Neural cell (in vitro differentiated cells): ENCODE measurements around the gene ALDOC. TPM values are rescaled to one million over a fixed set of nuclear protein-coding genes. Genes with fewer than 3 reads are reported as not detected.

ENCODE experiments used
- H2AFZ ChIP-seq: fragments of 200-600, 300-800 bp; sonication (generic), shearing (Covaris generic); 2 replicates; pipeline ENCODE4 v1.6.0; 2014; ENCODE audit warnings: low read depth, mild to moderate bottlenecking, antibody characterized with exemption, low read length, moderate library complexity
- H3F3A ChIP-seq: fragments of 200-600 bp; shearing (Covaris generic); 2 replicates; pipeline ENCODE4 v1.6.1; 2016; ENCODE audit warnings: mild to moderate bottlenecking, moderate library complexity, mixed read lengths, antibody characterized with exemption, low read length; ENCODE audit not compliant: insufficient read depth, poor library complexity, severe bottlenecking
- H3K27ac ChIP-seq: fragments of 200-600, 300-800 bp; sonication (generic), shearing (Covaris generic); 2 replicates; pipeline ENCODE4 v1.5.1; 2014; ENCODE audit warnings: mild to moderate bottlenecking, low read length, moderate library complexity
- H3K27me3 ChIP-seq: fragments of 300-800, 200-600 bp; sonication (generic), shearing (Covaris generic); 2 replicates; pipeline ENCODE4 v1.6.0; 2014; ENCODE audit warnings: mild to moderate bottlenecking, low read depth, low read length, moderate library complexity; ENCODE audit not compliant: insufficient read depth
- H3K36me3 ChIP-seq: fragments of 300-800, 200-600 bp; sonication (generic), shearing (Covaris generic); 2 replicates; pipeline ENCODE4 v1.5.1; 2014; ENCODE audit warnings: mild to moderate bottlenecking, antibody characterized with exemption, low read length, moderate library complexity; ENCODE audit not compliant: insufficient read depth
- H3K4me2 ChIP-seq: fragments of 300-800, 200-600 bp; sonication (generic), shearing (Covaris generic); 2 replicates; pipeline ENCODE4 v1.6.0; 2014; ENCODE audit warnings: mild to moderate bottlenecking, low read length
- H3K4me3 ChIP-seq: fragments of 300-800, 200-600 bp; sonication (generic), shearing (Covaris generic); 2 replicates; pipeline ENCODE4 v1.5.1; 2014; ENCODE audit warnings: mild to moderate bottlenecking, low read length, moderate library complexity
- H3K79me2 ChIP-seq: fragments of 200-600 bp; shearing (Covaris generic); replicated peaks from 2 replicates; pipeline ENCODE4 v1.6.0; 2014; ENCODE audit warnings: mild to moderate bottlenecking, low read length, moderate library complexity; ENCODE audit not compliant: insufficient read depth
- H3K9ac ChIP-seq: fragments of 300-800, 200-600 bp; sonication (generic), shearing (Covaris generic); 2 replicates; pipeline ENCODE4 v1.6.1; 2016; ENCODE audit warnings: mild to moderate bottlenecking, low read length, mixed read lengths
- H3K9me2 ChIP-seq: fragments of 200-600 bp; shearing (Covaris generic); 2 replicates; pipeline ENCODE4 v1.6.1; 2016; ENCODE audit warnings: mild to moderate bottlenecking, low read length, mixed read lengths; ENCODE audit not compliant: insufficient read depth
- H3K9me3 ChIP-seq: fragments of 200-600, 300-800 bp; sonication (generic), shearing (Covaris generic); 2 replicates; pipeline ENCODE4 v1.6.1; 2016; ENCODE audit warnings: mild to moderate bottlenecking, mixed run types, low read length, moderate library complexity, mixed read lengths
- H4K20me1 ChIP-seq: fragments of 200-600 bp; shearing (Covaris generic); 2 replicates; pipeline ENCODE4 v1.6.1; 2016; ENCODE audit warnings: mild to moderate bottlenecking, mixed run types; ENCODE audit not compliant: insufficient read depth
- EP300 ChIP-seq: fragments of 450-650 bp; conservative IDR thresholded peaks from 2 replicates; pipeline ENCODE4 v1.6.1; 2014; ENCODE audit warnings: antibody characterized with exemption, mild to moderate bottlenecking, moderate library complexity; ENCODE audit not compliant: poor library complexity, severe bottlenecking
- EZH2 ChIP-seq: fragments of 200-600, 300-800 bp; shearing (Covaris generic), sonication (generic); IDR thresholded peaks from 2 replicates; pipeline ENCODE4 v1.6.1; 2014; ENCODE audit warnings: antibody characterized with exemption, low read length, borderline replicate concordance, mild to moderate bottlenecking; ENCODE audit not compliant: insufficient read depth, poor library complexity, severe bottlenecking
- MXI1 ChIP-seq: fragments of 450-650 bp; conservative IDR thresholded peaks from 2 replicates; pipeline ENCODE4 v1.6.1; 2014; ENCODE audit warnings: antibody characterized with exemption, mild to moderate bottlenecking; ENCODE audit not compliant: poor library complexity, severe bottlenecking
- POLR2AphosphoS5 ChIP-seq: IDR thresholded peaks from 2 replicates; pipeline ENCODE4 v1.6.1; 2012
- RAD21 ChIP-seq: fragments of 450-650 bp; conservative IDR thresholded peaks from 2 replicates; pipeline ENCODE4 v1.6.1; 2014; ENCODE audit warnings: antibody characterized with exemption, mild to moderate bottlenecking, moderate library complexity
- REST ChIP-seq: IDR thresholded peaks from 2 replicates; pipeline ENCODE4 v1.6.1; 2012; ENCODE audit warnings: borderline replicate concordance
- SMC3 ChIP-seq: fragments of 450-650 bp; conservative IDR thresholded peaks from 2 replicates; pipeline ENCODE4 v1.6.1; 2014; ENCODE audit warnings: antibody characterized with exemption, mild to moderate bottlenecking, moderate library complexity; ENCODE audit not compliant: poor library complexity
- polyA plus RNA-seq: library from polyadenylated mRNA; depleted of rRNA; stranded (reverse); fragments of >200 nt; gene quantifications from 2 replicates; pipeline ENCODE4 v1.2.3, GENCODE V29; 2014
- TF ChIP-seq, protein P1 (sequence below): fragments of 450-650 bp; IDR thresholded peaks from 2 replicates; pipeline ENCODE4 v1.5.1; 2014; ENCODE audit warnings: antibody characterized with exemption, mild to moderate bottlenecking, moderate library complexity; ENCODE audit not compliant: poor library complexity, severe bottlenecking

ALDOC gene
- polyA plus RNA-seq, 1 donor from 2014 or later = 4.0 TPM

DNA sequence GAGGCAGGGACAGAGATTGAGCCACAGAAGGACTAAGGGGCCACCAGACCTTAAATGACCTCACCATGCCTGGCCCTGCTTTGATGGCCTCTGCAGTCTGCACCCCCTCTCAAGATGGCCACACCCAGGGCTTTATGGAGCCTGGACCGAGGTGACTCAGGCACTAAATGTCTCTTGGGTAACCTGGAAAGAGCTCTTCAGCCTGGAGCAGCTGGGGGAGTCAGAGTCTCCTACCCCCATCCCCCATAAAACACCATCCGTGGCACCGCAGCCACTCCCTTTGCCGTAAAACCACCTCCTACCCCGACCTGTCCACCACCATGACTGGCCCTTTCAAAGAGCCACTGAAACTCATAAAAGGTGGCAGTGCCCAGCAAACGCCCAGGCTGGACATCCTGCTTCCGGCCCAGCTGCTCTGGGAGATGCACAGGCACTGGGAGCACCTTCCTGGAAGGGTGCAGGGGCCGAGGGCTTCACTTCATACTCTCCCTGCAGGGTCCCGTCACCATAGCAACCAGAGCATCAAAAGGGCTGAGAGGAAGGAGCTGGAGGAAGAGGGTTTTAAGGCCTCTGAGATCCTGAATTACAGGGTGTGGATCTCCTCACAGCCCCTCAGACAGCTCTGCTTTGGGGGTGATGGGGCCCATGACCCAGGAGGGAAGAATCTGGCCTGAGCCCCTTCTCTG lies 48.2 kb downstream of the ALDOC start:
- Histone ChIP-seq H3K79me2 (no peaks in the 10 kb centered on the region), H3K27ac (no peak overlapping the region), H2AFZ (no peak overlapping the region), H4K20me1 (no peaks in the 10 kb centered on the region), H3K4me3 (no peak overlapping the region), H3K36me3 (no peaks in the 10 kb centered on the region), H3K9me2 (no peaks in the 10 kb centered on the region), H3K9me3 (no peaks in the 10 kb centered on the region), H3K27me3 (no peaks in the 10 kb centered on the region), H3F3A (no peaks in the 10 kb centered on the region), H3K4me2 (no peak overlapping the region), H3K9ac (no peak overlapping the region)
- TF ChIP-seq EP300 (no peak), MXI1 (no peak), SMC3 (no peak), RAD21 (no peak), REST (no peak), EZH2 (no peak), POLR2AphosphoS5 (no peak)
- TF ChIP-seq, protein P1, sequence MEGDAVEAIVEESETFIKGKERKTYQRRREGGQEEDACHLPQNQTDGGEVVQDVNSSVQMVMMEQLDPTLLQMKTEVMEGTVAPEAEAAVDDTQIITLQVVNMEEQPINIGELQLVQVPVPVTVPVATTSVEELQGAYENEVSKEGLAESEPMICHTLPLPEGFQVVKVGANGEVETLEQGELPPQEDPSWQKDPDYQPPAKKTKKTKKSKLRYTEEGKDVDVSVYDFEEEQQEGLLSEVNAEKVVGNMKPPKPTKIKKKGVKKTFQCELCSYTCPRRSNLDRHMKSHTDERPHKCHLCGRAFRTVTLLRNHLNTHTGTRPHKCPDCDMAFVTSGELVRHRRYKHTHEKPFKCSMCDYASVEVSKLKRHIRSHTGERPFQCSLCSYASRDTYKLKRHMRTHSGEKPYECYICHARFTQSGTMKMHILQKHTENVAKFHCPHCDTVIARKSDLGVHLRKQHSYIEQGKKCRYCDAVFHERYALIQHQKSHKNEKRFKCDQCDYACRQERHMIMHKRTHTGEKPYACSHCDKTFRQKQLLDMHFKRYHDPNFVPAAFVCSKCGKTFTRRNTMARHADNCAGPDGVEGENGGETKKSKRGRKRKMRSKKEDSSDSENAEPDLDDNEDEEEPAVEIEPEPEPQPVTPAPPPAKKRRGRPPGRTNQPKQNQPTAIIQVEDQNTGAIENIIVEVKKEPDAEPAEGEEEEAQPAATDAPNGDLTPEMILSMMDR = no peak

- Histone ChIP-seq H3K27ac (no peak overlapping the region), H2AFZ (no peak overlapping the region), H3F3A (no peaks in the 10 kb centered on the region), H3K9me2 (no peaks in the 10 kb centered on the region), H3K9me3 (no peaks in the 10 kb centered on the region), H3K27me3 (no peaks in the 10 kb centered on the region), H3K4me2 (no peak overlapping the region), H3K4me3 (no peak overlapping the region), H3K9ac (no peak overlapping the region), H4K20me1 (no peaks in the 10 kb centered on the region), H3K79me2 (no peaks in the 10 kb centered on the region), H3K36me3 (no peaks in the 10 kb centered on the region)
- TF ChIP-seq POLR2AphosphoS5 (no peak), REST (no peak)
Measured at GRCh38 chr17:28527859-28528258, 48.8 kb downstream of the ALDOC start.
